ENCODE data around the gene EYS. TPM values are rescaled to one million over a fixed set of nuclear protein-coding genes. Genes with fewer than 3 reads are reported as not detected.
"Not testable (repeated sequence)": the region's sequence is repeated elsewhere in the genome, so short reads cannot be mapped to it uniquely, and the experiment has no call there.

The EYS gene
- total RNA-seq, 1 donor from 2014 or later: not detected

DNA sequence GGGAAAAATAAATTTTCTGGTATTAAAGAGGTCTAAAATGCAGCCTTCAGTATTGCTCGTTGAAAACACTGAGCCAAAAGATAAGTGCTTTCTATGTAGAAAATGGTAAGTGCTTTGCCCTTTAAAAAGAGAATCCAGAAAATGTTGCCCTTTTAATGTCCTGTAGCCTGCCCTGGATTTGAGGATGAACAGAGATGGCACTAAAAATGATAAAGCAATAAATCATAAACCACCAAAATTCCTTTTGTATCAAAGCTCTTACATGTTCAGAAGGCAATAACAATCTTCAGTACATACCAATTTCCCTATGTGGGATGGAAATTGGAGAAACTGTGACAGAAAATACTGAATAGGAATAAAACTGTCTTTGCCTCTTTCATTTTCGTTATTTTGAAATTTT lies 1665.7 kb downstream of the EYS start:
- H3K4me3 ChIP-seq: no peak overlapping the region
- no peaks in the 10 kb centered on the region for H3K4me1 ChIP-seq
- no peaks in the 10 kb centered on the region for H3K9me3 ChIP-seq
- H3K27me3 ChIP-seq (ENCODE audit: low read depth): no peaks in the 10 kb centered on the region
- H3K27ac ChIP-seq: no peak overlapping the region
- DNase-seq (no peak), ATAC-seq (no peak)
- no peaks in the 10 kb centered on the region for H3K36me3 ChIP-seq
- intact Hi-C loops (cut with DNase I): no loop called here
- TF ChIP-seq, protein P1, sequence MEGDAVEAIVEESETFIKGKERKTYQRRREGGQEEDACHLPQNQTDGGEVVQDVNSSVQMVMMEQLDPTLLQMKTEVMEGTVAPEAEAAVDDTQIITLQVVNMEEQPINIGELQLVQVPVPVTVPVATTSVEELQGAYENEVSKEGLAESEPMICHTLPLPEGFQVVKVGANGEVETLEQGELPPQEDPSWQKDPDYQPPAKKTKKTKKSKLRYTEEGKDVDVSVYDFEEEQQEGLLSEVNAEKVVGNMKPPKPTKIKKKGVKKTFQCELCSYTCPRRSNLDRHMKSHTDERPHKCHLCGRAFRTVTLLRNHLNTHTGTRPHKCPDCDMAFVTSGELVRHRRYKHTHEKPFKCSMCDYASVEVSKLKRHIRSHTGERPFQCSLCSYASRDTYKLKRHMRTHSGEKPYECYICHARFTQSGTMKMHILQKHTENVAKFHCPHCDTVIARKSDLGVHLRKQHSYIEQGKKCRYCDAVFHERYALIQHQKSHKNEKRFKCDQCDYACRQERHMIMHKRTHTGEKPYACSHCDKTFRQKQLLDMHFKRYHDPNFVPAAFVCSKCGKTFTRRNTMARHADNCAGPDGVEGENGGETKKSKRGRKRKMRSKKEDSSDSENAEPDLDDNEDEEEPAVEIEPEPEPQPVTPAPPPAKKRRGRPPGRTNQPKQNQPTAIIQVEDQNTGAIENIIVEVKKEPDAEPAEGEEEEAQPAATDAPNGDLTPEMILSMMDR (IDR thresholded peaks at IDR 0.05): no peak

DNA sequence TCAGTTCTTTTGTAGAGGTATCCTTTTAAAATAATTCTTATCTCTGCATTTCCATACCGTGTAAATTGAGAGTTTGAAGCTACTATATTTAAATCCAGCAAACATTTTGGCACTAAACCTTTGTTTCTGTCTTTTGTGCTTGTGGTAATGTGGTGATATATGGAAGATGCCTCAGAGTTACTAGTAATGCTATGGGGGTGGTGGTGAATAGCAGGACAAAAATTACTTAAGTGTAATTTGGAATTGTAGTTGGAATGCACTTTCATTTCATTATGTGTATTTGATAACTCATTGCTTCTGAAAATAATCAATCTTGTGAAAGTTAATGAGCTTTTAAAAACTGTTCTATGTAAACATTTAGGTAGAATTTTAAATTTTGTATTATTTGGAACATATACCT lies 1666.9 kb downstream of the EYS start:
- intact Hi-C loops (cut with DNase I): no loop called here
- no peaks in the 10 kb centered on the region for H3K9me3 ChIP-seq
- no peaks in the 10 kb centered on the region for H3K4me1 ChIP-seq
- ATAC-seq (no peak), DNase-seq (no peak)
- no peak overlapping the region for H3K27ac ChIP-seq
- H3K4me3 ChIP-seq: no peak overlapping the region
- no peaks in the 10 kb centered on the region for H3K27me3 ChIP-seq (ENCODE audit: low read depth)
- TF ChIP-seq, protein P1 (IDR thresholded peaks at IDR 0.05): no peak
- H3K36me3 ChIP-seq: no peaks in the 10 kb centered on the region

DNA sequence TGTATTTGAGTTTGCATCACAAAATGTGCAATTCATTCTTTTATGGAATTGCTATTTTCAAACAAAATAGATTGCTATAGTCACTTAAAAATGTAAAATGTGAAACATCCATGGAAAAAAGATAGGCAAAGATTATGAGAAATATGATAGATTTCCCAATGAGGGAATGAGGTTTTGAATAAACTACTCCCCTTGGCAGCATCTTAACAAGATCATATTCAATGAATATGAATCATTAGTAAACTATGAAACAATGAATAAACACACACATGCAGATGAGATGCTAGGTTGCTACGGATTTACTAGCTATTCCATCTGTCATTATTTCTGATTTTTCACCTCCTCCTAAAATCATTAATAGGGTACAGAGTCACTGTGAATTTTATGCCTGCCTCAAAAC lies 1669.6 kb downstream of the EYS start:
- ATAC-seq (no peak), DNase-seq (no peak)
- Histone ChIP-seq H3K27ac (no peak overlapping the region), H3K9me3 (no peaks in the 10 kb centered on the region), H3K27me3 (ENCODE audit: low read depth) (no peaks in the 10 kb centered on the region), H3K4me3 (no peak overlapping the region), H3K36me3 (no peaks in the 10 kb centered on the region), H3K4me1 (no peaks in the 10 kb centered on the region)
- TF ChIP-seq, protein P1 (IDR thresholded peaks at IDR 0.05): no peak
- intact Hi-C loops (cut with DNase I): no loop called here

DNA sequence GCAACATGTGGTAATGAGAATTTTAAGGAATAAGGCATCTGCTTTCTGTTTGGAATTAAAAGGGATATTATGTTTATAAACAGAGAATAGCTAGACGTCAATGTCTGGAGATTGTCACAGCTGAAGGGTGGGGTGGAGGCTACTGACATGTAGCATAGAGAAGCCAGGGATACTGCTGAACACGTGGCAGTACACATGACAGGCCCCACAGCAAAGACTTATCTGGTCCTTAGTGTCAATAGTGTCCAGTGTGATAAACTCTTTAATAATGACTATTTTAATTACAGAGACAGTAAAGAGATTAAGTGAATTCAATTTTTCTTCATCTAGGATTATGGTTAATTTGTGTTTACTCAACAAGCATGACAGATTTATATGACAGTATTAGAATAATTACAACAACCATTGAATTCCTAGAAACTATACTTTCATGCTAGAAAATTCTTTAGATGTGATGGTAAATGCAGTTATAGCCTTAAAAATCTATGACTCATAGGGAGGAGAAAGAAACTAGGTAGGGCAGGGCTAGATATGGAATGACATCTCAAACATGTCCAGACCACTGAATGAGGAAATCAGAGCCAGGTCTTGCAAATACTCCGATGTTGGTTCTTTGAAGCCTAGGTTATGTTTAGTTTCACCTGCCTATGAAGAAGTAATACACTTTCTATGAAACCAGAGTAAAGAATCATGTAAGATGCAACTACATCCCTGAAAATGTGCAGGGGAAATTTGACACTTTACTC lies 1671.9 kb downstream of the EYS start:
- no peak for ATAC-seq

DNA sequence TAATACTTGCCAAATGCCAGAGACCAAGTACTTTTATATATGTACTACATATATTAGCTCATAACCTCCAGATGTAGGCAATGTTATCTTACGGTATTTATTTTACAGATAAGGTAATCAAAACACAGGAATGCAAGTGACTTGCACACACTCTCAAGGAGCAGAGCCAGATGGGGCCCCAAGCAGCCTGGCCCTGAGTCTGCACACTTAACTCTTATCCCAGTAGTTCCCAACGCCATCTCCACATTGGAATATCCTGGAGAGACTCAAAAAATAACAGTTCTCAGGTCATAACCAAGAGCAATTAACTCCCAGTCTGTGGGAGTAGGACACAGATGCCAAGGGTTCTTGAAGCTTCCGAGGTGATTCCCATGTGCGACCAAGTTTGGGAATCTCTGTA lies 1672.7 kb downstream of the EYS start:
- no peak overlapping the region for H3K27ac ChIP-seq
- intact Hi-C loops (cut with DNase I): no loop called here
- no peaks in the 10 kb centered on the region for H3K36me3 ChIP-seq
- no peaks in the 10 kb centered on the region for H3K27me3 ChIP-seq (ENCODE audit: low read depth)
- DNase-seq: no peak
- H3K9me3 ChIP-seq: no peaks in the 10 kb centered on the region
- TF ChIP-seq, protein P1 (IDR thresholded peaks at IDR 0.05): no peak
- no peaks in the 10 kb centered on the region for H3K4me1 ChIP-seq
- no peak overlapping the region for H3K4me3 ChIP-seq
- no peak for ATAC-seq

More for the DNA sequence above, 1671.9 kb downstream of the EYS start:
- Histone ChIP-seq H3K4me3 (no peak overlapping the region), H3K36me3 (no peaks in the 10 kb centered on the region), H3K27me3 (ENCODE audit: low read depth) (no peaks in the 10 kb centered on the region), H3K4me1 (no peaks in the 10 kb centered on the region), H3K27ac (no peak overlapping the region), H3K9me3 (no peaks in the 10 kb centered on the region)
- DNase-seq: no peak
- intact Hi-C loops (cut with DNase I): no loop called here
- TF ChIP-seq, protein P1 (IDR thresholded peaks at IDR 0.05): no peak

DNA sequence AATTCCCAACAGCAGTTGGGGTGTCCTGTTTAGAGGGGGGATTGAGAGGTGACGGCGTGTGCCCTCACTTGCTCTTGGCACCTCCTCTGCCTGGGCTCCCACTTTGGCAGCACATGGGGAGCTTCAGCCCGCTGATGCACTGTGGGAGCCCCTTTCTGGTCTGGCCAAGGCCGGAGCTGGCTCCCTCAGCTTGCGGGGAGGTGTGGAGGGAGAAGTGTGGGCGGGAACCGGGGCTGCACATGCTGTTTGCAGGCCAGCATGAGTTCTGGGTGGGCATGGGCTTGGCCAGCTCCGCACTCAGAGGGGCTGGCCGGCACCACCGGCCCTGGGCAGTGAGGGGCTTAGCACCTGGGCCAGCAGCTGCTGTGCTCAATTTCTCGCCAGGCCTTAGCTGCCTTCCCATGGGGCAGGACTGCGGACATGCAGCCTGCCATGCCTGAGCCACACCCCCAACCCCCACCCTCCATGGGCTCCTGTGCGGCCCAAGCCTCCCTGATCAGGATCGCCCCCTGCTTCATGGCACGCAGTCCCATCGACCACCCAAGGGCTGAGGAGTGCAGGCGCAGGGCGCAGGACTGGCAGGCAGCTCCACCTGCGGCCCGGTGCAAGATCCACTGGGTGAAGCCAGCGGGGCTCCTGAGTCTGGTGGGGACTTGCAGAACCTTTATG lies 1675.9 kb downstream of the EYS start:
- intact Hi-C loops (cut with DNase I); ATAC-seq; H3K27ac ChIP-seq; H3K9me3 ChIP-seq; H3K36me3 ChIP-seq; H3K27me3 ChIP-seq (ENCODE audit: low read depth); H3K4me3 ChIP-seq; DNase-seq; H3K4me1 ChIP-seq: not testable (repeated sequence)
